GM18508 (cell line): ENCODE measurements around the gene FTSJ1.
"Not testable (repeated sequence)": the region's sequence is repeated elsewhere in the genome, so short reads cannot be mapped to it uniquely, and the experiment has no call there.

ENCODE experiments used
- ATAC-seq: cut with Tn5 transposase; IDR thresholded peaks from one replicate; pipeline ENCODE4 v1.9.1; 2021; ENCODE audit warnings: moderate number of reproducible peaks; ENCODE audit not compliant: insufficient read depth, unreplicated experiment

FTSJ1 gene

GRCh38 chrX:48492293-48492910, 16.4 kb downstream of the FTSJ1 start:
- ATAC-seq: no peak

- ATAC-seq: no peak
Measured at GRCh38 chrX:48493890-48494364, 17.9 kb downstream of the FTSJ1 start.

GRCh38 chrX:48496660-48497059, 20.7 kb downstream of the FTSJ1 start:
- no peak for ATAC-seq

GRCh38 chrX:48497871-48498270, 21.9 kb downstream of the FTSJ1 start:
- ATAC-seq: no peak

- ATAC-seq: no peak
Measured at GRCh38 chrX:48498374-48498809, 22.4 kb downstream of the FTSJ1 start.

GRCh38 chrX:48504261-48504660, 28.3 kb downstream of the FTSJ1 start:
- no peak for ATAC-seq

- ATAC-seq: no peak
Measured at GRCh38 chrX:48505481-48505880, 29.5 kb downstream of the FTSJ1 start.

- no peak for ATAC-seq
Measured at GRCh38 chrX:48507246-48507645, 31.2 kb downstream of the FTSJ1 start.

- ATAC-seq: no peak
Measured at GRCh38 chrX:48508400-48509244, 32.6 kb downstream of the FTSJ1 start, which contains the start of gene PORCN. Gene PORCN, plus strand, starts transcription at chrX:48508992. Its CDS starts 829 bp downstream, at chrX:48509821.

- no peak for ATAC-seq
Measured at GRCh38 chrX:48509245-48509590, 33.2 kb downstream of the FTSJ1 start.

- no peak for ATAC-seq
Measured at GRCh38 chrX:48509619-48510018, 33.6 kb downstream of the FTSJ1 start.

- no peak for ATAC-seq
Measured at GRCh38 chrX:48511560-48511959, 35.6 kb downstream of the FTSJ1 start.

- no peak for ATAC-seq
Measured at GRCh38 chrX:48512371-48512935, 36.5 kb downstream of the FTSJ1 start.

GRCh38 chrX:48513670-48514069, 37.7 kb downstream of the FTSJ1 start:
- no peak for ATAC-seq

- ATAC-seq: no peak
Measured at GRCh38 chrX:48514126-48514806, 38.3 kb downstream of the FTSJ1 start.

- ATAC-seq: no peak
Measured at GRCh38 chrX:48514868-48515460, 39.0 kb downstream of the FTSJ1 start.

GRCh38 chrX:48515842-48516241, 39.8 kb downstream of the FTSJ1 start:
- no peak for ATAC-seq

- ATAC-seq: no peak
Measured at GRCh38 chrX:48516285-48516684, 40.3 kb downstream of the FTSJ1 start.

- ATAC-seq: no peak
Measured at GRCh38 chrX:48516987-48517386, 41.0 kb downstream of the FTSJ1 start.

GRCh38 chrX:48519481-48519880, 43.5 kb downstream of the FTSJ1 start:
- not testable (repeated sequence) for ATAC-seq
